CD4-positive, alpha-beta T cell (primary cell): ENCODE measurements around the gene PPM1H. TPM values are rescaled to one million over a fixed set of nuclear protein-coding genes. Genes with fewer than 3 reads are reported as not detected.

ENCODE experiments used
- ATAC-seq: fragments of 200-7000 bp; cut with Tn5 transposase; one replicate; pipeline ENCODE4 v1.10.0; 2022; ENCODE audit warnings: mild to moderate bottlenecking; ENCODE audit not compliant: poor library complexity
- CTCF ChIA-PET: fragments of 350-600 bp; sonication (Branson Sonifier 250); formaldehyde crosslinking; loops from one replicate; lab custom pipeline; 2021; ENCODE audit warnings: antibody characterized with exemption, inconsistent platforms; lab: Charles Lee
- POLR2A ChIA-PET: fragments of 350-600 bp; sonication (Branson Sonifier 250); formaldehyde crosslinking; loops from one replicate; lab custom pipeline; 2021; ENCODE audit warnings: antibody characterized with exemption, inconsistent platforms; lab: Charles Lee
- DNase-seq, 14 experiments: peaks; one replicate each; pipeline ENCODE4 v3.0.0-alpha.2; 2013 to 2020; ENCODE audit warnings: mixed read lengths in 2 of 14
- H3K27ac ChIP-seq, 2 donors: one replicate each; pipeline versions ENCODE4 v1.5.1 to v1.7.0; 2013; ENCODE audit warnings: low read length in 2 of 2, low read depth in 1 of 2, mild to moderate bottlenecking in 1 of 2
- H3K27me3 ChIP-seq, 2 experiments: 1 replicate in 1 of 2; 2 replicates in 1 of 2; pipeline versions ENCODE4 v1.6.1 to v1.7.0; 2013; ENCODE audit warnings: low read length in 2 of 2, control low read depth in 1 of 2, mild to moderate bottlenecking in 1 of 2, moderate library complexity in 1 of 2; ENCODE audit not compliant: insufficient read depth in 2 of 2, control insufficient read depth in 1 of 2
- H3K36me3 ChIP-seq: one replicate; pipeline ENCODE4 v1.6.1; 2013; ENCODE audit warnings: low read length, control low read depth; ENCODE audit not compliant: insufficient read depth
- H3K4me1 ChIP-seq: one replicate; pipeline ENCODE4 v1.6.1; 2013; ENCODE audit warnings: low read length, control low read depth; ENCODE audit not compliant: insufficient read depth
- H3K4me3 ChIP-seq: one replicate; pipeline ENCODE4 v1.5.1; 2013; ENCODE audit warnings: mild to moderate bottlenecking, low read length, moderate library complexity
- H3K9me3 ChIP-seq, 2 experiments: 1 replicate in 1 of 2; 2 replicates in 1 of 2; pipeline versions ENCODE4 v1.6.1 to v1.7.0; 2013; ENCODE audit warnings: low read length in 2 of 2, mild to moderate bottlenecking in 2 of 2, control low read depth in 1 of 2, moderate library complexity in 1 of 2; ENCODE audit not compliant: control insufficient read depth in 1 of 2, insufficient read depth in 1 of 2
- H3K27ac Mint-ChIP-seq: one replicate; pipeline ENCODE4 v1.8.0; 2020; ENCODE audit warnings: mixed read lengths
- H3K27me3 Mint-ChIP-seq: one replicate; pipeline ENCODE4 v1.8.0; 2021; ENCODE audit warnings: mixed read lengths
- H3K36me3 Mint-ChIP-seq: one replicate; pipeline ENCODE4 v1.8.0; 2021; ENCODE audit warnings: low read depth, mixed read lengths
- H3K4me1 Mint-ChIP-seq: one replicate; pipeline ENCODE4 v1.8.0; 2021; ENCODE audit warnings: low read depth, mixed read lengths
- H3K4me3 Mint-ChIP-seq: one replicate; pipeline ENCODE4 v1.8.0; 2020; ENCODE audit warnings: mild to moderate bottlenecking, mixed read lengths
- H3K9me3 Mint-ChIP-seq: one replicate; pipeline ENCODE4 v1.8.0; 2020; ENCODE audit warnings: mixed read lengths
- CTCF ChIP-seq: fragments of 200-600 bp; IDR thresholded peaks from one replicate; pipeline ENCODE4 v1.8.0; 2022; ENCODE audit warnings: antibody characterized with exemption, mild to moderate bottlenecking
- intact Hi-C, 2 experiments: fragments of 100-400 bp; cut with DNase I in 1 of 2; cut with micrococcal nuclease in 1 of 2; formaldehyde crosslinking; loops; one replicate each; pipeline versions ENCODE4 v1.15.1 to v1.9.0; 2023 to 2025; cut with DNase I, micrococcal nuclease
- total RNA-seq, 174 experiments: library from RNA in 2 of 174; stranded (reverse) in 2 of 174; gene quantifications; one replicate each; pipeline ENCODE4 v1.2.3 and lab custom pipeline; 2021 to 2026

Gene PPM1H
- total RNA-seq, 2 experiments from 2014 or later, result not detected

GRCh38 chr12:62646566-62646965 lies 288.4 kb downstream of the PPM1H start:
- ChIA-PET POLR2A (no interaction called here), CTCF (no interaction called here)
- Mint-ChIP-seq H3K36me3 (no peaks in the 10 kb centered on the region), H3K4me3 (no peak overlapping the region), H3K4me1 (peaks cover 5% of the 10 kb centered on the region), H3K27ac (no peak overlapping the region), H3K9me3 (no peaks in the 10 kb centered on the region), H3K27me3 (no peaks in the 10 kb centered on the region)
- ATAC-seq (no peak), DNase-seq (no peak)
- Histone ChIP-seq H3K9me3 (no peaks in the 10 kb centered on the region), H3K36me3 (no peaks in the 10 kb centered on the region), H3K4me1 (no peaks in the 10 kb centered on the region), H3K4me3 (no peak overlapping the region), H3K27me3 (no peaks in the 10 kb centered on the region), H3K27ac (no peak overlapping the region)
- TF ChIP-seq CTCF, result no peak
- intact Hi-C loops, result no loop called here

GRCh38 chr12:62643486-62643885 lies 291.5 kb downstream of the PPM1H start:
- Histone ChIP-seq H3K27me3 (no peaks in the 10 kb centered on the region), H3K4me1 (peaks cover 3% of the 10 kb centered on the region), H3K4me3 (no peak overlapping the region), H3K36me3 (no peaks in the 10 kb centered on the region), H3K27ac (no peak overlapping the region), H3K9me3 (no peaks in the 10 kb centered on the region)
- POLR2A ChIA-PET, result no interaction called here
- DNase-seq, result no peak
- H3K4me3 Mint-ChIP-seq, result no peak overlapping the region
- TF ChIP-seq CTCF, result no peak
- CTCF ChIA-PET, result interaction anchor here (0.9 kb wide), 1 partner anchor 127 kb away, joined by 3 read pairs; no protein-coding TSS in a partner anchor
- no peaks in the 10 kb centered on the region for H3K36me3 Mint-ChIP-seq
- H3K9me3 Mint-ChIP-seq, result no peaks in the 10 kb centered on the region
- ATAC-seq, result no peak
- H3K4me1 Mint-ChIP-seq, result peaks cover 14% of the 10 kb centered on the region
- intact Hi-C loops, result no loop called here
- no peaks in the 10 kb centered on the region for H3K27me3 Mint-ChIP-seq
- H3K27ac Mint-ChIP-seq, result no peak overlapping the region

GRCh38 chr12:62642486-62642885 lies 292.5 kb downstream of the PPM1H start:
- POLR2A ChIA-PET, result interaction anchor here (0.6 kb wide), 1 partner anchor 1167 kb away, joined by 4 read pairs; no protein-coding TSS in a partner anchor
- H3K27ac Mint-ChIP-seq, result no peak overlapping the region

More at GRCh38 chr12:62642486-62642885, 292.5 kb downstream of the PPM1H start:
- no peaks in the 10 kb centered on the region for H3K36me3 Mint-ChIP-seq
- DNase-seq, result no peak
- H3K4me1 Mint-ChIP-seq, result peaks cover 14% of the 10 kb centered on the region
- H3K4me3 Mint-ChIP-seq, result no peak overlapping the region
- H3K36me3 ChIP-seq, result no peaks in the 10 kb centered on the region
- no peak for ATAC-seq
- H3K9me3 ChIP-seq, result no peaks in the 10 kb centered on the region
- H3K4me3 ChIP-seq, result no peak overlapping the region
- no peaks in the 10 kb centered on the region for H3K27me3 ChIP-seq
- no peaks in the 10 kb centered on the region for H3K9me3 Mint-ChIP-seq
- no peak for TF ChIP-seq CTCF
- no peak overlapping the region for H3K27ac ChIP-seq
- intact Hi-C loops, result no loop called here
- peaks cover under 1% of the 10 kb centered on the region for H3K27me3 Mint-ChIP-seq
- peaks cover 3% of the 10 kb centered on the region for H3K4me1 ChIP-seq
- CTCF ChIA-PET, result interaction anchor here (0.9 kb wide), 1 partner anchor 128 kb away, joined by 3 read pairs; no protein-coding TSS in a partner anchor
